HUES64 (cell line): ENCODE measurements around the gene SH3RF3.
"Not testable (repeated sequence)": the region's sequence is repeated elsewhere in the genome, so short reads cannot be mapped to it uniquely, and the experiment has no call there.

Experiments used
- H3K27ac ChIP-seq: 2 replicates; pipeline ENCODE4 v1.7.0; 2013; ENCODE audit warnings: low read depth, low read length, inconsistent platforms
- H3K27me3 ChIP-seq: 2 replicates; pipeline ENCODE4 v1.6.1; 2013; ENCODE audit warnings: mild to moderate bottlenecking, low read length; ENCODE audit not compliant: insufficient read depth
- H3K36me3 ChIP-seq: 2 replicates; pipeline ENCODE4 v1.6.1; 2013; ENCODE audit warnings: mild to moderate bottlenecking, low read length; ENCODE audit not compliant: insufficient read depth
- H3K4me1 ChIP-seq: 2 replicates; pipeline ENCODE4 v1.6.1; 2013; ENCODE audit warnings: mild to moderate bottlenecking, low read length, moderate library complexity; ENCODE audit not compliant: insufficient read depth
- H3K4me3 ChIP-seq: 2 replicates; pipeline ENCODE4 v1.5.1; 2013; ENCODE audit warnings: mild to moderate bottlenecking, low read length, moderate library complexity
- H3K9ac ChIP-seq: 2 replicates; pipeline ENCODE4 v1.6.1; 2013; ENCODE audit warnings: mild to moderate bottlenecking, low read depth, low read length
- H3K9me3 ChIP-seq: 2 replicates; pipeline ENCODE4 v1.6.1; 2013; ENCODE audit warnings: low read depth, low read length; ENCODE audit not compliant: insufficient read depth
- WGBS: fragments of 150-250, 120-280 bp; methylation state at CpG from one replicate; pipeline ENCODE4 v1.1.7; 2013; ENCODE audit warnings: missing lambda C conversion rate; 5-methylcytosine and 5-hydroxymethylcytosine counted together

SH3RF3 gene

DNA sequence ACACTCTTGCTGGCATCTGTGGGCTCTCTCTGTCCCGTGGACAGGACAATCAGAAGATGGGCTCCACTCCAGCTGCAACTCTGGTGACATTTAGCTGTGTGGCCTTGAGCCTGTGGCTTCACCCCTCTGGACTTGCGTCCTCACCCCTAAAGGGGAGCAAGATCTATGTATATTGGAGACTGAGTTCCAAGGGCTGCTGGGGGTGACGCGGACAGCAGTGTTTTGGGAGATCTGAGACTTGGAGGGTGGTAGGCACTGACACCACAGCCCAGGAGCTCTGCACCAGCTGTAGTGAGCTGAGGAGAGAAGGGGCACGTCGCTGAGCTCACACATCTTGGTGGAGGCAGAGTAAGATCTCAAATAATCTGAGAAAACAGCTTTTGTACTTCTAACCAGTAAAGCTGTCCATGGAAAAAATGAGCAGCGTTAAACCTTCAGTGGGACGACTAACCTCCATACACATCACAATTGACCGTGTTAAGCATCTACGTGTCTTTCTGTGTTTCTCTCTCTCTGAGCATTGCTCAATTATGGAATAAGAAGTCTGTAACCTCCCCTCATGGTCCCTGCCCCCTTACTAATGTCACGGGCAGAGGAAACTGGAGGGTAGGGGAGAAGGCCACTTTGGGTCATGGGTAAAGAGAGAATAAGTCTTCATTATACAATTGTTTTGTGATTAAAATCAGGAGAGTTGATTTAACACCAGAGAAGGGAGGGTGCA is 85.8 kb downstream of the SH3RF3 start:
- Histone ChIP-seq H3K36me3 (no peaks in the 10 kb centered on the region), H3K4me3 (no peak overlapping the region), H3K9ac (no peak overlapping the region), H3K4me1 (peaks cover 14% of the 10 kb centered on the region; the same call in 1 of the 2 replicates), H3K27me3 (no peaks in the 10 kb centered on the region), H3K27ac (no peak overlapping the region), H3K9me3 (no peaks in the 10 kb centered on the region)
- WGBS = 89% methylated on average over 11 of the region's 11 CpGs

DNA sequence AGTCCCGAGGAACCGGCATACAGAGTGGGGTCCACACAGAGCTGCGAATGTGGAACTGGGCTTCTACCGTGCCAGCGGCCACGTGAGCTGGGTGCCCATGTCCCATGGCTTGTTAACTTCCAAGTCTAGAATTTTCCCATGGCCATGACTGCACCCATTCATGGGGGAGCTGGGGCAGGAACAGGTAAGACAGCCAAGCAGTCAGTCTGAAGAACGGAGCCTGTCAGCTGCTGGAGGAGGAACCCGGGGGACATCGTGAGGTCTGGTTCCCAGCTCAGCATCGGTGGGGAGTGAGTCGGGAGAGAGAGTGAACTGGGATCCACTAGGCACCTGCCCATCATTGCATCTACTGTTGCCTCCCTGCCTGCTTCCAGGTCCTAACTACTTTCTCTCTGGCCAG is 86.9 kb downstream of the SH3RF3 start:
- 95% methylated on average over 11 of the region's 11 CpGs for WGBS
- H3K4me1 ChIP-seq = peaks cover 9% of the 10 kb centered on the region; the same call in 1 of the 2 replicates
- no peaks in the 10 kb centered on the region for H3K36me3 ChIP-seq
- H3K9ac ChIP-seq = no peak overlapping the region
- H3K9me3 ChIP-seq = no peaks in the 10 kb centered on the region
- H3K4me3 ChIP-seq = no peak overlapping the region
- no peak overlapping the region for H3K27ac ChIP-seq
- H3K27me3 ChIP-seq = no peaks in the 10 kb centered on the region

DNA sequence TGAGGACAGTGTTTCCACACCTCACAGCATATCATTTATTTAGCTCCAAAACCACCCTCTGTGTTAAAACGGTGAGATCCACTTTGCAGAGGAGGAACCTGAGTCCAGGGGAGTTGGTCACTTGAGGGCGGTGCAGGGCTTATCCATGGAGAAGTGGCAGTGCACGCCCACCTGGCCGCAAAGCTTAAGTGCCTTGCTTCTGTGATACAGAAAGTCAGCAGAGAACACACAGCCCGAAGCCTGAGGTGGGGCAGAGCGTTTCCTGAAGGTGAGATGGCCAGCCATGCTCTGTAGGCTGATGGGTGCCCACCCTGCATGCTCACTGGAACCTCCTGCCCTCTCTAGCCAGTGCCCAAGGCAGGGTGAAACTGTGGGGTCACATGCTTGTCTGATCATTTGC is 87.3 kb downstream of the SH3RF3 start:
- Histone ChIP-seq H3K27me3 (no peaks in the 10 kb centered on the region), H3K9me3 (no peaks in the 10 kb centered on the region), H3K4me3 (no peak overlapping the region), H3K36me3 (no peaks in the 10 kb centered on the region), H3K9ac (no peak overlapping the region), H3K27ac (no peak overlapping the region), H3K4me1 (0 out of 2 replicates have a peak, but pooled peaks cover 6% of the 10 kb centered on the region)
- 77% methylated on average over 6 of the region's 6 CpGs for WGBS

DNA sequence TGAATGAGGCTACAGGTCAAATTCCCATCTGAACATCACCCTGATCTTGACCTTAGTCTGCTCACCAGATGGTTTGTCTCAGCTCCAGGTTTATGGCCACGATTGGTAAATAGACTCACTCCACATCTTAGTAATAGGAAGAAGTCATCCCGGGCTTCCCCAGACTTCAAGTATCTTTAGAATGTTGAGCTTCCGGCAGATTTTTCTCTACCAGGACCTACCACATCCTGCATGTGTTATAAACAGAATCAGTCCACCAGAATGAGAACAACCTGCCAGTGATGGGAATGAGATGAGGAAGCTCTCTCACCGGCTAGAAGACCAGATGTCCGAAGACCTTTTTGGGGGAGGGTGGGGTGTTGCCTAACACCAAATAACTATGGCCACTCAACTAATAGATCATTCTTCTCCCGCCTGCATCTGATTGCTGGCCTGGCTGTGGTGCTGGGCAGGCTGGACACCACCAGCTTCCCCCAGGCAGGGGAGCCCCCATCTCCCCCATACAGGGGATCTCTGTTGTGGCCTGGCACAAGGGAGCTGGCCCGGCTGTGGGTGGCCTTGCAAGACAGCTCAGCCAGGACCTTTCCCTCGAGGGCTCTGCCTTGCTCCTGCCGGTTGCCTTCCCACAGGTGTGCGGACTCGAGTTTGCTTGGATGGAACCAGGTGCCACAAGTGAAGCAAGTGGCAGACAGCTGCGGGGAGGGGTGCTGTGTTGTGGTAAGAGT is 88.5 kb downstream of the SH3RF3 start:
- Histone ChIP-seq H3K9ac (no peak overlapping the region), H3K9me3 (no peaks in the 10 kb centered on the region), H3K27ac (no peak overlapping the region), H3K36me3 (no peaks in the 10 kb centered on the region), H3K4me3 (no peak overlapping the region), H3K27me3 (no peaks in the 10 kb centered on the region), H3K4me1 (no peaks in the 10 kb centered on the region)
- WGBS = 96% methylated on average over 10 of the region's 12 CpGs

DNA sequence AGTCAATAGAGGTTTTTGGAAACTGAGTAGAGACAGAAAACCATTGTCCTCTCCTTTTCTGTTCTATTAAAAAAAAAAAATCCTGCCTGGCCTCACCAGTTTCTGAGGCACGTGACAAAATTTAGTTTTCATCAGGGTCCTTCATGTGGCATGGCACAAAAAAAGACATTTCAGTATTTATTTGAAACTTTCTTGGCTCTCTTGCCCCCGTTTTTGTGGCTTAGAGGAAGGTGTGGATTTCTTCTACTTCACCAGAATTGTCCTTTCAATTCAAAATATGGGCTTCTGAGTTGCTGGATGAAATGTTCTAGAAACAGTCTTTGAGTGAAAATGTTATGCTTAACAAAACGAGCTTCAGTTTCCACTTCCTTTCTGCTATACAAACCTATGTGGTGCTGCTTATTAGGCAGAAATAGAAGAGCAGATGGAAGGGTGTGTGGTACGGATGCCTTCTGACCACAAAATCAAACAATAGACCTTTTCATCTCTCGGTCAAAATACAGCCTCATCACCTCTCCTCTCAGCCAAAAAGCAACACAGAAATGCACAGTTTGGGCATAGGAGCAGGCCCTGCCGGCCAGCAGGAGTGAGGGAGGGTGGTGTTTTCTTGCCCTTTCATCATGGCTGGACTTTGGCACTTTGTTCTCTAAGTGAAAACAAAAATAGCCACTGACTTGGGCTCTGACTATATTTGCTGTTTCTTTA is 89.2 kb downstream of the SH3RF3 start:
- Histone ChIP-seq H3K4me1 (no peaks in the 10 kb centered on the region), H3K4me3 (no peak overlapping the region), H3K9me3 (no peaks in the 10 kb centered on the region), H3K27me3 (no peaks in the 10 kb centered on the region), H3K36me3 (no peaks in the 10 kb centered on the region), H3K9ac (no peak overlapping the region), H3K27ac (no peak overlapping the region)
- WGBS = 95% methylated on average over 5 of the region's 6 CpGs

- 48% methylated on average over 1 of the region's 1 CpG for WGBS
- no peak overlapping the region for H3K9ac ChIP-seq
- H3K36me3 ChIP-seq = no peaks in the 10 kb centered on the region
- H3K4me1 ChIP-seq = no peaks in the 10 kb centered on the region
- no peak overlapping the region for H3K4me3 ChIP-seq
- no peaks in the 10 kb centered on the region for H3K27me3 ChIP-seq
- no peak overlapping the region for H3K27ac ChIP-seq
- H3K9me3 ChIP-seq = no peaks in the 10 kb centered on the region
Observed at GRCh38 chr2:109218792-109219126, 89.8 kb downstream of the SH3RF3 start.

DNA sequence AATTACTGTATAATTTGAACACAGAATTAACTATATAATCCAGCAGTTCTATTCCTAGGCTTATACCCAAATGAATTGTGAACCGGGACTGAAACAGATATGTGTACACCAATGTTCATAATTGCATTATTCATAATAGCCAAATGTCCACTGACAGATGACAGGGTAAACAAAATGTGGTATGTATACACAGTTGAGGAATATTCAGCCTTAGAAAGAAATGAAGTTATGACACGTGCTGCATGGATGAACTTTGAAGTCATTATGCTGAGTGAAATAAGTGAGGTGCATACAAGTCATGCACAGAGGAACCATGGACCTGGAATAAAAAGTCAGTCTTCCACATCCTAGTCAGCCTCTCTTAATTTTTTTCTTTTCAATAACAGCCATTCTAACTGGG is 91.9 kb downstream of the SH3RF3 start:
- Histone ChIP-seq H3K9ac (no peak overlapping the region), H3K27me3 (no peaks in the 10 kb centered on the region), H3K36me3 (no peaks in the 10 kb centered on the region), H3K4me1 (no peaks in the 10 kb centered on the region), H3K4me3 (no peak overlapping the region), H3K27ac (no peak overlapping the region), H3K9me3 (no peaks in the 10 kb centered on the region)
- 94% methylated on average over 2 of the region's 2 CpGs for WGBS

GRCh38 chr2:109221316-109221715 is 92.3 kb downstream of the SH3RF3 start:
- WGBS = 92% methylated on average over 9 of the region's 9 CpGs
- not testable (repeated sequence) for H3K9me3 ChIP-seq, H3K9ac ChIP-seq, H3K36me3 ChIP-seq, H3K4me1 ChIP-seq, H3K4me3 ChIP-seq, H3K27me3 ChIP-seq, H3K27ac ChIP-seq

- Histone ChIP-seq H3K9me3 (no peaks in the 10 kb centered on the region), H3K27me3 (no peaks in the 10 kb centered on the region), H3K4me3 (no peak overlapping the region), H3K36me3 (no peaks in the 10 kb centered on the region), H3K4me1 (no peaks in the 10 kb centered on the region), H3K9ac (no peak overlapping the region), H3K27ac (no peak overlapping the region)
- WGBS = 96% methylated on average over 3 of the region's 3 CpGs
Observed at GRCh38 chr2:109222422-109222821, 93.4 kb downstream of the SH3RF3 start.

- H3K27me3 ChIP-seq = no peaks in the 10 kb centered on the region
- 69% methylated on average over 16 of the region's 16 CpGs for WGBS
Observed at GRCh38 chr2:109222825-109223471, 93.9 kb downstream of the SH3RF3 start.

DNA sequence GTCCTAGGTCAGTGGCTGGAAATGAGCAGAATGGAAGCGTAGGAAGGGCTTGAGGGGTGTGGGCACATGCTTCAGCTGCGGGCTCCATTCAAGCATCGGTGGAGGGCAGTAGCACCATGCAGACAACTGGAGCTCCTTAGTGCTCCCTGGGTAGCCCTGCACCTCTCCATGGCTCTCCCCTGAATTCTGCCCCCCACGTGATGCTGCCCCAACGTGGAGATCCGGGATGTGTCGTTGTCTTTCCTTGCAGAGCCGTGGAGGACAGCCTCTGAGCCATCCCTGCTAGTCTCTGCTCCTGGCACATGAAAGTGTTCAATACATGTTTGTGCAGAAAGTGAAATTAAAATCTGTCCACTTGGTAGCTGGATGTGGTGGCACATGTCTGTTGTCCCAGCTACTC is 94.5 kb downstream of the SH3RF3 start:
- Histone ChIP-seq H3K9me3 (no peaks in the 10 kb centered on the region), H3K36me3 (no peaks in the 10 kb centered on the region), H3K27ac (no peak overlapping the region), H3K4me3 (no peak overlapping the region), H3K9ac (no peak overlapping the region), H3K27me3 (no peaks in the 10 kb centered on the region), H3K4me1 (no peaks in the 10 kb centered on the region)
- 93% methylated on average over 8 of the region's 8 CpGs for WGBS

More at GRCh38 chr2:109222825-109223471, 93.9 kb downstream of the SH3RF3 start:
- Histone ChIP-seq H3K27ac (no peak overlapping the region), H3K4me1 (no peaks in the 10 kb centered on the region), H3K9ac (no peak overlapping the region), H3K36me3 (no peaks in the 10 kb centered on the region), H3K9me3 (no peaks in the 10 kb centered on the region), H3K4me3 (no peak overlapping the region)
